ENCODE measurements around the gene RACK1.
"Not testable (repeated sequence)": the region's sequence is repeated elsewhere in the genome, so short reads cannot be mapped to it uniquely, and the experiment has no call there.

Gene RACK1

GRCh38 chr5:181282874-181283273 lies 39.2 kb upstream of the RACK1 start:
- Histone ChIP-seq H4K5ac (ENCODE audit: low read length) (no peak overlapping the region), H3K56ac (ENCODE audit: low read length) (no peak overlapping the region), H2AK5ac (ENCODE audit: low read length) (no peak overlapping the region), H2BK5ac (ENCODE audit: low read length) (no peak overlapping the region), H3K4me2 (ENCODE audit: low read length) (no peak overlapping the region), H3K4ac (ENCODE audit: low read depth, low read length) (no peak overlapping the region), H4K8ac (ENCODE audit: low read depth, low read length) (no peak overlapping the region), H3K18ac (ENCODE audit: low read length) (no peak overlapping the region), H3K79me2 (ENCODE audit: control insufficient read depth, insufficient read depth, low read length) (peaks cover 11% of the 10 kb centered on the region), H3K79me1 (ENCODE audit: low read length) (peaks cover 5% of the 10 kb centered on the region), H3K4me1 (ENCODE audit: control insufficient read depth, low read depth, low read length) (no peaks in the 10 kb centered on the region), H3K27ac (ENCODE audit: low read depth, low read length) (no peak overlapping the region), H3K27me3 (ENCODE audit: insufficient read depth, low read length, poor library complexity) (no peaks in the 10 kb centered on the region), H3K9ac (ENCODE audit: low read length) (no peak overlapping the region), H2BK15ac (replicated peaks; ENCODE audit: low read depth) (no peak overlapping the region), H2BK120ac (ENCODE audit: low read depth, low read length) (no peak overlapping the region), H3K4me3 (ENCODE audit: low read length) (no peak overlapping the region), H3K23ac (ENCODE audit: low read length) (no peak overlapping the region), H3K36me3 (ENCODE audit: control insufficient read depth, insufficient read depth, low read length) (no peaks in the 10 kb centered on the region)
- no peak for DNase-seq
- WGBS (ENCODE audit: extremely low coverage, insufficient coverage, low lambda C conversion rate) = no CpG with 5 or more reads among the region's 7 CpGs

- H2AK5ac ChIP-seq (ENCODE audit: low read length); DNase-seq; H3K4me2 ChIP-seq (ENCODE audit: low read length); H3K4me3 ChIP-seq (ENCODE audit: low read length); H3K18ac ChIP-seq (ENCODE audit: low read length); H3K4me1 ChIP-seq (ENCODE audit: control insufficient read depth, low read depth, low read length); H3K9ac ChIP-seq (ENCODE audit: low read length); H3K23ac ChIP-seq (ENCODE audit: low read length); H4K5ac ChIP-seq (ENCODE audit: low read length); H3K79me1 ChIP-seq (ENCODE audit: low read length); H2BK5ac ChIP-seq (ENCODE audit: low read length); H3K36me3 ChIP-seq (ENCODE audit: control insufficient read depth, insufficient read depth, low read length); H3K4ac ChIP-seq (ENCODE audit: low read depth, low read length); H3K27ac ChIP-seq (ENCODE audit: low read depth, low read length); H2BK120ac ChIP-seq (ENCODE audit: low read depth, low read length); H2BK15ac ChIP-seq (replicated peaks; ENCODE audit: low read depth); H4K8ac ChIP-seq (ENCODE audit: low read depth, low read length); H3K27me3 ChIP-seq (ENCODE audit: insufficient read depth, low read length, poor library complexity): not testable (repeated sequence)
- peaks cover 11% of the 10 kb centered on the region for H3K79me2 ChIP-seq (ENCODE audit: control insufficient read depth, insufficient read depth, low read length)
- H3K56ac ChIP-seq (ENCODE audit: low read length) = peak overlapping the region; percentile 93
- no CpG with 5 or more reads among the region's 16 CpGs for WGBS (ENCODE audit: extremely low coverage, insufficient coverage, low lambda C conversion rate)
Measured at GRCh38 chr5:181282415-181282814, 38.7 kb upstream of the RACK1 start.

- no peak for DNase-seq
- whole genome bisulfite sequencing (ENCODE audit: extremely low coverage, insufficient coverage, low lambda C conversion rate) = no CpG with 5 or more reads among the region's 18 CpGs
- H3K79me1 ChIP-seq (ENCODE audit: low read length) = peaks cover 5% of the 10 kb centered on the region
- H4K5ac ChIP-seq (ENCODE audit: low read length) = no peak overlapping the region
- no peaks in the 10 kb centered on the region for H3K4me1 ChIP-seq (ENCODE audit: control insufficient read depth, low read depth, low read length)
- no peak overlapping the region for H3K4ac ChIP-seq (ENCODE audit: low read depth, low read length)
- peak overlapping the region; percentile 83 for H3K4me3 ChIP-seq (ENCODE audit: low read length)
- no peak overlapping the region for H3K23ac ChIP-seq (ENCODE audit: low read length)
- no peak overlapping the region for H3K18ac ChIP-seq (ENCODE audit: low read length)
- no peak overlapping the region for H2BK15ac ChIP-seq (replicated peaks; ENCODE audit: low read depth)
- no peak overlapping the region for H3K27ac ChIP-seq (ENCODE audit: low read depth, low read length)
- peak overlapping the region; percentile 93 for H3K56ac ChIP-seq (ENCODE audit: low read length)
- no peaks in the 10 kb centered on the region for H3K36me3 ChIP-seq (ENCODE audit: control insufficient read depth, insufficient read depth, low read length)
- peaks cover 11% of the 10 kb centered on the region for H3K79me2 ChIP-seq (ENCODE audit: control insufficient read depth, insufficient read depth, low read length)
- no peak overlapping the region for H4K8ac ChIP-seq (ENCODE audit: low read depth, low read length)
- H2AK5ac ChIP-seq (ENCODE audit: low read length) = no peak overlapping the region
- peak overlapping the region; percentile 88 for H3K9ac ChIP-seq (ENCODE audit: low read length)
- H2BK5ac ChIP-seq (ENCODE audit: low read length) = no peak overlapping the region
- H3K4me2 ChIP-seq (ENCODE audit: low read length) = peak overlapping the region; percentile 87
- H2BK120ac ChIP-seq (ENCODE audit: low read depth, low read length) = no peak overlapping the region
- no peaks in the 10 kb centered on the region for H3K27me3 ChIP-seq (ENCODE audit: insufficient read depth, low read length, poor library complexity)
Measured at GRCh38 chr5:181281984-181282316, 38.2 kb upstream of the RACK1 start.

GRCh38 chr5:181281077-181281983 lies 37.6 kb upstream of the RACK1 start:
- Histone ChIP-seq H3K18ac (ENCODE audit: low read length) (no peak overlapping the region), H3K79me2 (ENCODE audit: control insufficient read depth, insufficient read depth, low read length) (peaks cover 8% of the 10 kb centered on the region), H3K4ac (ENCODE audit: low read depth, low read length) (no peak overlapping the region), H4K5ac (ENCODE audit: low read length) (no peak overlapping the region), H3K9ac (ENCODE audit: low read length) (peak overlapping the region; percentile 88), H2BK120ac (ENCODE audit: low read depth, low read length) (no peak overlapping the region), H3K36me3 (ENCODE audit: control insufficient read depth, insufficient read depth, low read length) (no peaks in the 10 kb centered on the region), H4K8ac (ENCODE audit: low read depth, low read length) (no peak overlapping the region), H3K79me1 (ENCODE audit: low read length) (peaks cover 2% of the 10 kb centered on the region), H2AK5ac (ENCODE audit: low read length) (no peak overlapping the region), H3K56ac (ENCODE audit: low read length) (peak overlapping the region; percentile 93), H3K23ac (ENCODE audit: low read length) (no peak overlapping the region), H3K4me3 (ENCODE audit: low read length) (peak overlapping the region; percentile 83), H3K4me2 (ENCODE audit: low read length) (peak overlapping the region; percentile 87), H2BK15ac (replicated peaks; ENCODE audit: low read depth) (no peak overlapping the region), H3K27ac (ENCODE audit: low read depth, low read length) (peak overlapping the region; percentile 61), H2BK5ac (ENCODE audit: low read length) (peak overlapping the region; percentile 82), H3K4me1 (ENCODE audit: control insufficient read depth, low read depth, low read length) (no peaks in the 10 kb centered on the region), H3K27me3 (ENCODE audit: insufficient read depth, low read length, poor library complexity) (no peaks in the 10 kb centered on the region)
- WGBS (ENCODE audit: extremely low coverage, insufficient coverage, low lambda C conversion rate) = no CpG with 5 or more reads among the region's 40 CpGs
- DNase-seq = peak; percentile 99

- Histone ChIP-seq H2AK5ac (ENCODE audit: low read length) (no peak overlapping the region), H3K18ac (ENCODE audit: low read length) (no peak overlapping the region), H3K9ac (ENCODE audit: low read length) (peak overlapping the region; percentile 85), H4K8ac (ENCODE audit: low read depth, low read length) (no peak overlapping the region), H3K27ac (ENCODE audit: low read depth, low read length) (no peak overlapping the region), H3K79me2 (ENCODE audit: control insufficient read depth, insufficient read depth, low read length) (peaks cover 6% of the 10 kb centered on the region), H2BK15ac (replicated peaks; ENCODE audit: low read depth) (no peak overlapping the region), H3K4me1 (ENCODE audit: control insufficient read depth, low read depth, low read length) (no peaks in the 10 kb centered on the region), H3K27me3 (ENCODE audit: insufficient read depth, low read length, poor library complexity) (no peaks in the 10 kb centered on the region), H3K4ac (ENCODE audit: low read depth, low read length) (no peak overlapping the region), H3K23ac (ENCODE audit: low read length) (no peak overlapping the region), H2BK5ac (ENCODE audit: low read length) (no peak overlapping the region), H4K5ac (ENCODE audit: low read length) (no peak overlapping the region), H2BK120ac (ENCODE audit: low read depth, low read length) (no peak overlapping the region), H3K36me3 (ENCODE audit: control insufficient read depth, insufficient read depth, low read length) (no peaks in the 10 kb centered on the region), H3K4me2 (ENCODE audit: low read length) (peak overlapping the region; percentile 56), H3K4me3 (ENCODE audit: low read length) (no peak overlapping the region), H3K79me1 (ENCODE audit: low read length) (peaks cover 2% of the 10 kb centered on the region), H3K56ac (ENCODE audit: low read length) (peak overlapping the region; percentile 60)
- WGBS (ENCODE audit: extremely low coverage, insufficient coverage, low lambda C conversion rate) = 97% methylated on average over 3 of the region's 7 CpGs
- peak; percentile 28 for DNase-seq
Measured at GRCh38 chr5:181280251-181280762, 36.6 kb upstream of the RACK1 start.

Measured in mesendoderm (in vitro differentiated cells).